Measurements from ENCODE around the gene PSMG3.
"Not testable (repeated sequence)": the region's sequence is repeated elsewhere in the genome, so short reads cannot be mapped to it uniquely, and the experiment has no call there.

Gene PSMG3

DNA sequence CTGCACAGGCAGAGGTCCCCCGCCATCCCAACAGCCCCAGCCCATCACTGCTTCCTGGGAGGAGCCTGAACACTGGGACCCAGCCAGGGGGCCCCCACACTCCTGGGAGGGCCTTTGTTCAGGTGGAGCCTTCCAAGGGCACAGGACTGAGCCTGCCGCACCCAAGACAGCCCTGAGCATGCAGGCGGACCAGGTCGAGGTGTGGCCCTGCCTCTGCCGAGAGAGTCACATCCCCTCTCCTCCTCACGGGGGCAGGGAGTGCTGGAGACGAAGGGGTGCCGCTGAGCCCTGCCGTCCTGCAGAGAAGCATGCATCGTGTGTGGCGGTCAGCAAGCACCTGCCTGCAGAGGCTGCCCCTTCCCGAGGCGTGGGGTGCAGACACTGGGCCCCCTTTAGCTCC is 46.6 kb downstream of the PSMG3 start:
- Histone ChIP-seq H3K36me3 (ENCODE audit: insufficient read depth, low read length) (no peaks in the 10 kb centered on the region), H3K4me1 (ENCODE audit: insufficient read depth, low read length) (no peaks in the 10 kb centered on the region), H3K4me3 (ENCODE audit: low read depth in 1 of 2, low read length in 2 of 2) (no peak overlapping the region), H3K27me3 (ENCODE audit: control insufficient read depth in 1 of 2, insufficient read depth in 2 of 2, low read length in 2 of 2) (peaks cover 0 to 9% of the 10 kb centered on the region in 2 donors), H3K9ac (ENCODE audit: low read length) (no peak overlapping the region), H3K27ac (ENCODE audit: low read depth, low read length) (no peak overlapping the region), H3K9me3 (ENCODE audit: low read length) (no peaks in the 10 kb centered on the region)

DNA sequence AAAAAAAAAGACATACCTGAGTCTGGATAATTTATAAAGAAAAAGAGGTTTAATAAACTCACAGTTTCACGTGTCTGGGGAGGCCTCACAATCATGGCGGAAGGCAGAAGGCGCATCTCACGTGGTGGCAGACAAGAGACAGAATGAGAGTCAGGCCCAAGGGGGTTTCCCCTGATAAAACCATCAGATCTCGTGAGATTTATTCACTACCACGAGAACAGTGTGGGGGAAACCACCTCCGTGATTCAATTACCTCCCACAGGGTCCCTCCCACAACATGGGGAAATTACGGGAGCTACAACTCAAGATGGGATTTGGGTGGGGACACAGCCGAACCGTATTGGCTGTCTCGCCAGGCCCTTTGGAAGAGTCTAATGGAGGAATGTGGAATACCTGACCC is 48.4 kb downstream of the PSMG3 start:
- Histone ChIP-seq H3K9me3 (ENCODE audit: low read length) (no peaks in the 10 kb centered on the region), H3K4me3 (ENCODE audit: low read depth in 1 of 2, low read length in 2 of 2) (no peak overlapping the region), H3K27me3 (ENCODE audit: control insufficient read depth in 1 of 2, insufficient read depth in 2 of 2, low read length in 2 of 2) (peaks cover 0 to 9% of the 10 kb centered on the region in 2 donors), H3K9ac (ENCODE audit: low read length) (no peak overlapping the region), H3K36me3 (ENCODE audit: insufficient read depth, low read length) (no peaks in the 10 kb centered on the region), H3K4me1 (ENCODE audit: insufficient read depth, low read length) (no peaks in the 10 kb centered on the region), H3K27ac (ENCODE audit: low read depth, low read length) (no peak overlapping the region)

DNA sequence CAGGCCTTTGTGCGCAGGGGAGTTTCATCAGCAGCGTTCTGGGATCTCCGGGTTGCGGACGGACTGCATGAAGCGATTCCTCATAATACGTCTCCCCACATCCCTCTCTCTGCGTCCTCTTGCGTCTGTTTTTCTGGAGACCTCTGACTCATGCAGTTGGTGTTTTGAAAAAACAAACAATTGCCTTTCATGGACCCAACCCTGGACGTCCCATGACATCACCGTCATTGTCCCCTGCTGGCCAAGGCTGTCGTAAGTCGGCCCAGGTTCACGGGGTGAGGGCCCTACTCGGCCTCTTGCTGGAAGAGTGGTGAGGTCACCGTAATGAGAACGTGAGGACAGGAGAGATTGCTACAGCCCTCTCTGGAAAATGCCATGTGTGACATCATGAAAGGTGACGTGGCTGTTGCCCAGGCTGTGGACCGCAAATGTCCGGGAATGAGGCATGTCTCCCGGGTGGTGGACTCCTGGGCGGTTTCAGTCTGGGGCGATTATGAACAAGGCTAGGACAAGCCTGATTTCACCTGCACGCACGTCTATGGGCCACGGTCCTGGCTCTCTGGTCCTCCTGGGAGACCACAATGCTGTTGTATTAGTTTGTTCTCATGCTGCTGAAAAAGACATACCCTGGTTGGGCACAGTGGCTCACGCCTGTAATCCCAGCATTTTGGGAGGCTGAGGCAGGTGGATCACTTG is 49.1 kb downstream of the PSMG3 start:
- Histone ChIP-seq H3K4me3 (ENCODE audit: low read depth in 1 of 2, low read length in 2 of 2) (no peak overlapping the region), H3K9ac (ENCODE audit: low read length) (no peak overlapping the region), H3K36me3 (ENCODE audit: insufficient read depth, low read length) (no peaks in the 10 kb centered on the region), H3K9me3 (ENCODE audit: low read length) (no peaks in the 10 kb centered on the region), H3K27ac (ENCODE audit: low read depth, low read length) (no peak overlapping the region), H3K4me1 (ENCODE audit: insufficient read depth, low read length) (no peaks in the 10 kb centered on the region), H3K27me3 (ENCODE audit: control insufficient read depth in 1 of 2, insufficient read depth in 2 of 2, low read length in 2 of 2) (peaks cover 0 to 9% of the 10 kb centered on the region in 2 donors)

DNA sequence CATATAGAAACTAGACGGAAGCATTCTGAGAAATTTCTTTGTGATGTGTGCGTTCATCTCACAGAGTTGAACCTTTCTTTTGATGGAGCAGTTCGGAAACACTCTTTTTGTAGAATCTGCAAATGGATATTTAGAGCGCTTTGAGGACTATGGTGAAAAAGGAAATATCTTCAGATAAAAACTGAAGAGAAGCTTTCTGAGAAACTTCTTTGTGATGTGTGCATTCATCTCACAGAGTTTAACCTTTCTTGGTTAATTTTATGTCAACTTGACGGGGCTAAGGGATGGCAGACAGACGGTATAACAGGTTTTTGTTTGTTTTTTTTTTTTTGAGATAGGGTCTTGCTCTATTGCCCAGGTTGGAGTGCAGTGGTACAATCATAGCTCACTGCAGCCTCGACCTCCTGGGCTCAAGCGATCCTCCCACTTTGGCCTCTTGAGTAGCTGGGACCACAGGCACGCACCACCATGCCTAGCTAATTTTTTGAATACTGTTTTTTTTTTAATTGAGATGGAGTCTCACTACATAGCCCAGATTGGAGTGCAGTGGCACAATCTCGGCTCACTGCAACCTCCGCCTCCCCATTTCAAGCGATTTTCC is 50.4 kb downstream of the PSMG3 start:
- H3K36me3 ChIP-seq (ENCODE audit: insufficient read depth, low read length); H3K9ac ChIP-seq (ENCODE audit: low read length); H3K9me3 ChIP-seq (ENCODE audit: low read length); H3K4me1 ChIP-seq (ENCODE audit: insufficient read depth, low read length); H3K27ac ChIP-seq (ENCODE audit: low read depth, low read length); H3K4me3 ChIP-seq (ENCODE audit: low read depth in 1 of 2, low read length in 2 of 2); H3K27me3 ChIP-seq (ENCODE audit: control insufficient read depth in 1 of 2, insufficient read depth in 2 of 2, low read length in 2 of 2): not testable (repeated sequence)

Data from muscle layer of colon (tissue), 2 donors.